ENCODE data around the gene ITPR1.

DNA sequence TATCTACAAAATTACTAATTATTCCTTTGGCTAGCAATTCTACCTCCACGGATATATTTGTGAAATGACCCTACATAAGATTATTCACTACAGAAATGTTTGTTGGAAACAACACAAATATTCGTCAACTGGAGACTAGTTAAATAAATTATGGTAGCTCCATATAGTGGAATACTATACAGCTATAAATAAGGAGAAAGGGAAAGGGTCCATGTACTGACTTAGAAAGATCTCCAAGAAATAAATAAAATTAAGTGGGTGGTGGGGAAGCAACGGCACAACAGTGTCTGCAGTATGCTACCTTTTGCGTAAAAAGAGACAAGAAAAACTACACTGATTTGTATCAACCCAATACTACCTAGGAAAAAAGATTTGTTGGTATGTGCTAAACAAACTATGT, 389.4 kb downstream of the ITPR1 start:
- TF ChIP-seq, protein P1, sequence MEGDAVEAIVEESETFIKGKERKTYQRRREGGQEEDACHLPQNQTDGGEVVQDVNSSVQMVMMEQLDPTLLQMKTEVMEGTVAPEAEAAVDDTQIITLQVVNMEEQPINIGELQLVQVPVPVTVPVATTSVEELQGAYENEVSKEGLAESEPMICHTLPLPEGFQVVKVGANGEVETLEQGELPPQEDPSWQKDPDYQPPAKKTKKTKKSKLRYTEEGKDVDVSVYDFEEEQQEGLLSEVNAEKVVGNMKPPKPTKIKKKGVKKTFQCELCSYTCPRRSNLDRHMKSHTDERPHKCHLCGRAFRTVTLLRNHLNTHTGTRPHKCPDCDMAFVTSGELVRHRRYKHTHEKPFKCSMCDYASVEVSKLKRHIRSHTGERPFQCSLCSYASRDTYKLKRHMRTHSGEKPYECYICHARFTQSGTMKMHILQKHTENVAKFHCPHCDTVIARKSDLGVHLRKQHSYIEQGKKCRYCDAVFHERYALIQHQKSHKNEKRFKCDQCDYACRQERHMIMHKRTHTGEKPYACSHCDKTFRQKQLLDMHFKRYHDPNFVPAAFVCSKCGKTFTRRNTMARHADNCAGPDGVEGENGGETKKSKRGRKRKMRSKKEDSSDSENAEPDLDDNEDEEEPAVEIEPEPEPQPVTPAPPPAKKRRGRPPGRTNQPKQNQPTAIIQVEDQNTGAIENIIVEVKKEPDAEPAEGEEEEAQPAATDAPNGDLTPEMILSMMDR (IDR thresholded peaks at IDR 0.05) = no peak
- TF ChIP-seq POLR2A (IDR thresholded peaks at IDR 0.05) = no peak

All from thyroid gland (tissue), 4 donors.